Fibroblast of mammary gland (primary cell): Measurements from ENCODE around the gene TIMMDC1.

Source experiments
- DNase-seq: peaks from one replicate; pipeline ENCODE4 v3.0.0-alpha.2; 2010; ENCODE audit warnings: low read depth
- H3K4me3 ChIP-seq: 2 replicates; pipeline ENCODE4 v1.5.1; 2011; ENCODE audit warnings: low read depth, mild to moderate bottlenecking, low read length, moderate library complexity; ENCODE audit not compliant: control insufficient read depth
- CTCF ChIP-seq: conservative IDR thresholded peaks from 2 replicates; pipeline ENCODE4 v1.5.1; 2011; ENCODE audit warnings: low read depth, low read length, inconsistent platforms; ENCODE audit not compliant: control insufficient read depth, insufficient read depth

The TIMMDC1 gene

GRCh38 chr3:119536757-119537156 lies 38.4 kb downstream of the TIMMDC1 start:
- H3K4me3 ChIP-seq = no peak overlapping the region
- TF ChIP-seq CTCF = no peak
- DNase-seq = no peak

- H3K4me3 ChIP-seq = no peak overlapping the region
- no peak for DNase-seq
- no peak for TF ChIP-seq CTCF
These were observed 40.4 kb downstream of the TIMMDC1 start for GRCh38 chr3:119538772-119539171.

- no peak overlapping the region for H3K4me3 ChIP-seq
- TF ChIP-seq CTCF = no peak
- DNase-seq = no peak
These were observed 43.2 kb downstream of the TIMMDC1 start for GRCh38 chr3:119541547-119541946.

GRCh38 chr3:119542168-119542767 lies 43.9 kb downstream of the TIMMDC1 start:
- H3K4me3 ChIP-seq = no peak overlapping the region
- no peak for DNase-seq
- TF ChIP-seq CTCF = no peak

- TF ChIP-seq CTCF = no peak
- H3K4me3 ChIP-seq = no peak overlapping the region
- no peak for DNase-seq
These were observed 44.8 kb downstream of the TIMMDC1 start for GRCh38 chr3:119543147-119543546.

- no peak for TF ChIP-seq CTCF
- H3K4me3 ChIP-seq = no peak overlapping the region
- no peak for DNase-seq
These were observed 48.9 kb downstream of the TIMMDC1 start for GRCh38 chr3:119547227-119547626.

GRCh38 chr3:119548341-119548740 lies 50.0 kb downstream of the TIMMDC1 start:
- H3K4me3 ChIP-seq = no peak overlapping the region
- no peak for TF ChIP-seq CTCF
- DNase-seq = no peak
